ENCODE measurements around the gene MGAT4B. TPM values are rescaled to one million over a fixed set of nuclear protein-coding genes. Genes with fewer than 3 reads are reported as not detected.

Gene MGAT4B
- total RNA-seq, 2 donors from 2014 or later = 23.7 to 87.6 TPM

GRCh38 chr5:179772351-179772750 is 34.3 kb downstream of the MGAT4B start:
- peak overlapping the region in 1 of 2 donors; percentile 85 for H3K27ac Mint-ChIP-seq
- H3K36me3 Mint-ChIP-seq = peaks cover 12 to 15% of the 10 kb centered on the region in 2 donors
- H3K9me3 Mint-ChIP-seq = no peaks in the 10 kb centered on the region
- DNase-seq (ENCODE audit: low spot score in 2 of 2) (no peak), ATAC-seq (no peak)

GRCh38 chr5:179771311-179771895 is 35.3 kb downstream of the MGAT4B start:
- DNase-seq (ENCODE audit: low spot score in 2 of 2) (no peak), ATAC-seq (no peak)
- Mint-ChIP-seq H3K27ac (peak overlapping the region in 1 of 2 donors; percentile 85), H3K9me3 (no peaks in the 10 kb centered on the region), H3K36me3 (peaks cover 12 to 15% of the 10 kb centered on the region in 2 donors)

- DNase-seq (ENCODE audit: low spot score in 2 of 2) (no peak), ATAC-seq (no peak)
- Mint-ChIP-seq H3K9me3 (no peaks in the 10 kb centered on the region), H3K36me3 (peaks cover 12 to 20% of the 10 kb centered on the region in 2 donors), H3K27ac (peak overlapping the region in 1 of 2 donors; percentile 61)
These were observed 36.9 kb downstream of the MGAT4B start for GRCh38 chr5:179769796-179770195.

GRCh38 chr5:179769271-179769670 is 37.4 kb downstream of the MGAT4B start:
- ATAC-seq (no peak), DNase-seq (ENCODE audit: low spot score in 2 of 2) (no peak)
- Mint-ChIP-seq H3K27ac (peak overlapping the region; percentile 51 to 85), H3K36me3 (peaks cover 12 to 20% of the 10 kb centered on the region in 2 donors), H3K9me3 (no peaks in the 10 kb centered on the region)

GRCh38 chr5:179768326-179769085 is 38.2 kb downstream of the MGAT4B start:
- Mint-ChIP-seq H3K36me3 (peaks cover 7 to 20% of the 10 kb centered on the region in 2 donors), H3K27ac (peak overlapping the region; percentile 51 to 90), H3K9me3 (no peaks in the 10 kb centered on the region)
- ATAC-seq (peak; percentile 82 to 97), DNase-seq (ENCODE audit: low spot score in 2 of 2) (peak in 1 of 2 donors; percentile 19)

- Mint-ChIP-seq H3K36me3 (peaks cover 0 to 12% of the 10 kb centered on the region in 2 donors), H3K27ac (peak overlapping the region in 1 of 2 donors; percentile 90), H3K9me3 (no peaks in the 10 kb centered on the region)
- ATAC-seq (no peak), DNase-seq (ENCODE audit: low spot score in 2 of 2) (no peak)
These were observed 39.1 kb downstream of the MGAT4B start for GRCh38 chr5:179767496-179768100.

- ATAC-seq (no peak), DNase-seq (ENCODE audit: low spot score in 2 of 2) (no peak)
- no peaks in the 10 kb centered on the region for H3K9me3 Mint-ChIP-seq
- H3K36me3 Mint-ChIP-seq = peaks cover 0 to 12% of the 10 kb centered on the region in 2 donors
- H3K27ac Mint-ChIP-seq = peak overlapping the region in 1 of 2 donors; percentile 64
These were observed 39.8 kb downstream of the MGAT4B start for GRCh38 chr5:179766726-179767455.

GRCh38 chr5:179766021-179766725 is 40.5 kb downstream of the MGAT4B start:
- no peaks in the 10 kb centered on the region for H3K9me3 Mint-ChIP-seq
- DNase-seq (ENCODE audit: low spot score in 2 of 2) (no peak), ATAC-seq (no peak)
- H3K36me3 Mint-ChIP-seq = peaks cover 0 to 12% of the 10 kb centered on the region in 2 donors
- peak overlapping the region; percentile 64 to 68 for H3K27ac Mint-ChIP-seq

GRCh38 chr5:179765400-179765799 is 41.3 kb downstream of the MGAT4B start:
- Mint-ChIP-seq H3K9me3 (no peaks in the 10 kb centered on the region), H3K36me3 (peaks cover 0 to 12% of the 10 kb centered on the region in 2 donors), H3K27ac (peak overlapping the region; percentile 64 to 68)
- DNase-seq (ENCODE audit: low spot score in 2 of 2) = no peak
- ATAC-seq = no peak

- ATAC-seq (no peak), DNase-seq (ENCODE audit: low spot score in 2 of 2) (no peak)
- H3K36me3 Mint-ChIP-seq = peaks cover 0 to 9% of the 10 kb centered on the region in 2 donors
- no peaks in the 10 kb centered on the region for H3K9me3 Mint-ChIP-seq
- H3K27ac Mint-ChIP-seq = no peak overlapping the region
These were observed 42.6 kb downstream of the MGAT4B start for GRCh38 chr5:179764056-179764455.

- peak overlapping the region in 1 of 2 donors; percentile 51 for H3K27ac Mint-ChIP-seq
- no peaks in the 10 kb centered on the region for H3K9me3 Mint-ChIP-seq
- peaks cover 0 to 5% of the 10 kb centered on the region in 2 donors for H3K36me3 Mint-ChIP-seq
- peak in 1 of 2 donors; percentile 27 for DNase-seq (ENCODE audit: low spot score in 2 of 2)
- peak in 1 of 2 donors; percentile 21 for ATAC-seq
These were observed 43.3 kb downstream of the MGAT4B start for GRCh38 chr5:179763215-179763945.

- DNase-seq (ENCODE audit: low spot score in 2 of 2) (no peak), ATAC-seq (no peak)
- Mint-ChIP-seq H3K9me3 (no peaks in the 10 kb centered on the region), H3K27ac (no peak overlapping the region), H3K36me3 (peaks cover 0 to 5% of the 10 kb centered on the region in 2 donors)
These were observed 43.9 kb downstream of the MGAT4B start for GRCh38 chr5:179762781-179763176.

- Mint-ChIP-seq H3K9me3 (no peaks in the 10 kb centered on the region), H3K27ac (peak overlapping the region in 1 of 2 donors; percentile 54), H3K36me3 (peaks cover 0 to 5% of the 10 kb centered on the region in 2 donors)
- DNase-seq (ENCODE audit: low spot score in 2 of 2) (no peak), ATAC-seq (peak in 1 of 2 donors; percentile 31)
These were observed 44.4 kb downstream of the MGAT4B start for GRCh38 chr5:179762079-179762780.

- ATAC-seq (peak; percentile 72 to 88), DNase-seq (ENCODE audit: low spot score in 2 of 2) (peak in 1 of 2 donors; percentile 14)
- Mint-ChIP-seq H3K36me3 (no peaks in the 10 kb centered on the region), H3K9me3 (no peaks in the 10 kb centered on the region), H3K27ac (peak overlapping the region; percentile 68 to 85)
These were observed 46.8 kb downstream of the MGAT4B start for GRCh38 chr5:179759581-179760551.
